HG03575 (cell line): ENCODE measurements around the gene ZNF672.
A peak's percentile ranks its signal among the peaks of the same experiment; 100 is the strongest.
"Not testable (repeated sequence)": the region's sequence is repeated elsewhere in the genome, so short reads cannot be mapped to it uniquely, and the experiment has no call there.

Experiments
- ATAC-seq: cut with Tn5 transposase; IDR thresholded peaks from one replicate; pipeline ENCODE4 v1.9.1; 2021; ENCODE audit not compliant: unreplicated experiment, insufficient number of reproducible peaks, low FRiP score; ENCODE audit errors: extremely low read depth

The ZNF672 gene

GRCh38 chr1:248837781-248838356 lies at the start of gene ZNF672:
TSS of gene ZNF672 (plus strand) at chr1:248838224. CDS start at chr1:248847275, 9,051 bp downstream.
- ATAC-seq = peak; percentile 78

GRCh38 chr1:248788327-248788726 lies 49.7 kb upstream of the ZNF672 start:
- ATAC-seq = no peak

GRCh38 chr1:248789337-248789736 lies 48.7 kb upstream of the ZNF672 start:
- not testable (repeated sequence) for ATAC-seq

- no peak for ATAC-seq
These were observed 47.6 kb upstream of the ZNF672 start for GRCh38 chr1:248790456-248790855.

- no peak for ATAC-seq
These were observed 47.0 kb upstream of the ZNF672 start for GRCh38 chr1:248791010-248791409.

- ATAC-seq = peak; percentile 34
These were observed 45.7 kb upstream of the ZNF672 start for GRCh38 chr1:248792342-248792741.

- peak; percentile 95 for ATAC-seq
These were observed 44.4 kb upstream of the ZNF672 start for GRCh38 chr1:248793592-248793991.

- not testable (repeated sequence) for ATAC-seq
These were observed 43.4 kb upstream of the ZNF672 start for GRCh38 chr1:248794663-248795062.

GRCh38 chr1:248798791-248799190 lies 39.2 kb upstream of the ZNF672 start:
- no peak for ATAC-seq

- no peak for ATAC-seq
These were observed 37.6 kb upstream of the ZNF672 start for GRCh38 chr1:248800459-248800858.

GRCh38 chr1:248802454-248802853 lies 35.6 kb upstream of the ZNF672 start:
- ATAC-seq = no peak

- ATAC-seq = not testable (repeated sequence)
These were observed 34.5 kb upstream of the ZNF672 start for GRCh38 chr1:248803501-248803900.

- peak; percentile 80 for ATAC-seq
These were observed 33.0 kb upstream of the ZNF672 start for GRCh38 chr1:248804771-248805681.

- no peak for ATAC-seq
These were observed 32.1 kb upstream of the ZNF672 start for GRCh38 chr1:248805876-248806275.

- peak; percentile 34 for ATAC-seq
These were observed 30.8 kb upstream of the ZNF672 start for GRCh38 chr1:248807067-248807737.

- no peak for ATAC-seq
These were observed 29.1 kb upstream of the ZNF672 start for GRCh38 chr1:248808876-248809275.

GRCh38 chr1:248810000-248810726 lies 27.9 kb upstream of the ZNF672 start:
- ATAC-seq = no peak

- ATAC-seq = no peak
These were observed 27.1 kb upstream of the ZNF672 start for GRCh38 chr1:248810727-248811513.
